Ishikawa (cell line): ENCODE measurements around the gene PRMT7.

Experiments
- CEBPB ChIP-seq: IDR thresholded peaks from 2 replicates; pipeline ENCODE4 v1.6.1; 2012
- CREB1 ChIP-seq: IDR thresholded peaks from 2 replicates; pipeline ENCODE4 v1.6.1; 2012; ENCODE audit warnings: low read depth
- EGR1 ChIP-seq: IDR thresholded peaks from 2 replicates; pipeline ENCODE4 v1.6.1; 2012
- EP300 ChIP-seq: IDR thresholded peaks from 2 replicates; pipeline ENCODE4 v1.6.1; 2012; ENCODE audit warnings: borderline replicate concordance
- FOXM1 ChIP-seq: IDR thresholded peaks from 2 replicates; pipeline ENCODE4 v1.6.1; 2012; ENCODE audit warnings: low read depth, borderline replicate concordance
- NFIC ChIP-seq: IDR thresholded peaks from 2 replicates; pipeline ENCODE4 v1.6.1; 2012
- RAD21 ChIP-seq: IDR thresholded peaks from 2 replicates; pipeline ENCODE4 v1.6.1; 2012; ENCODE audit warnings: low read depth
- TAF1 ChIP-seq: IDR thresholded peaks from 2 replicates; pipeline ENCODE4 v1.6.1; 2012; ENCODE audit warnings: low read depth, mild to moderate bottlenecking
- TCF12 ChIP-seq: IDR thresholded peaks from 2 replicates; pipeline ENCODE4 v1.6.1; 2012; ENCODE audit warnings: low read depth
- TEAD4 ChIP-seq: IDR thresholded peaks from 2 replicates; pipeline ENCODE4 v1.6.1; 2012
- YY1 ChIP-seq: IDR thresholded peaks from 2 replicates; pipeline ENCODE4 v1.6.1; 2012; ENCODE audit warnings: low read depth
- ZBTB7A ChIP-seq: IDR thresholded peaks from 2 replicates; pipeline ENCODE4 v1.6.1; 2012; ENCODE audit warnings: low read depth
- TF ChIP-seq, protein P1 (sequence below): IDR thresholded peaks from 2 replicates; pipeline ENCODE4 v1.6.1; 2012
- TF ChIP-seq, protein P2 (sequence below): IDR thresholded peaks from 2 replicates; pipeline ENCODE4 v1.6.1; 2012; ENCODE audit warnings: low read depth, mild to moderate bottlenecking
- TF ChIP-seq, protein P3 (sequence below): IDR thresholded peaks from 2 replicates; pipeline ENCODE4 v1.6.1; 2012

The PRMT7 gene

DNA sequence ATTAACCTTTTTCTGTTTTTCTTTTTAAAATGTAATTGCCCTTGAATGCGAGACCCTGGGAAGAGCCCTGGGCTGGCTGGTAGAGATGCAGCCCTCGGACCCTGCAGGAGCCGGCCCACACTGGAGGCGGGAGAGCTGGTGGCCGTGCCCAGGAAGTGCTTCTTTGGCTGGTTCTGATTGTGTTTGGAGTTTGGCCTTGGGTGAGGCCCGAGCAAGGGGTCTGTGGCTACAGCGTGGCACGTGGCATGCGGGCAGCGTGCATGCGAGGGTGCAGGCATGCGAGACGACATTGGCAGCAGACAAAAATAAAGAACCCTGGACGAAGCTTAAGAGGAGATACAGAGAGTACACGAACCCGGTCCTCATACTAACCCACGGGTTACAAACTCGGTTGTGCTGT is 49.7 kb downstream of the PRMT7 start:
- TF ChIP-seq NFIC (no peak), EGR1 (no peak), TAF1 (no peak), TEAD4 (no peak), YY1 (no peak), EP300 (no peak), RAD21 (no peak), CREB1 (no peak), ZBTB7A (no peak), CEBPB (no peak), TCF12 (no peak), FOXM1 (no peak)
- TF ChIP-seq, protein P1, sequence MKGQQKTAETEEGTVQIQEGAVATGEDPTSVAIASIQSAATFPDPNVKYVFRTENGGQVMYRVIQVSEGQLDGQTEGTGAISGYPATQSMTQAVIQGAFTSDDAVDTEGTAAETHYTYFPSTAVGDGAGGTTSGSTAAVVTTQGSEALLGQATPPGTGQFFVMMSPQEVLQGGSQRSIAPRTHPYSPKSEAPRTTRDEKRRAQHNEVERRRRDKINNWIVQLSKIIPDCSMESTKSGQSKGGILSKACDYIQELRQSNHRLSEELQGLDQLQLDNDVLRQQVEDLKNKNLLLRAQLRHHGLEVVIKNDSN = no peak
- TF ChIP-seq, protein P2, sequence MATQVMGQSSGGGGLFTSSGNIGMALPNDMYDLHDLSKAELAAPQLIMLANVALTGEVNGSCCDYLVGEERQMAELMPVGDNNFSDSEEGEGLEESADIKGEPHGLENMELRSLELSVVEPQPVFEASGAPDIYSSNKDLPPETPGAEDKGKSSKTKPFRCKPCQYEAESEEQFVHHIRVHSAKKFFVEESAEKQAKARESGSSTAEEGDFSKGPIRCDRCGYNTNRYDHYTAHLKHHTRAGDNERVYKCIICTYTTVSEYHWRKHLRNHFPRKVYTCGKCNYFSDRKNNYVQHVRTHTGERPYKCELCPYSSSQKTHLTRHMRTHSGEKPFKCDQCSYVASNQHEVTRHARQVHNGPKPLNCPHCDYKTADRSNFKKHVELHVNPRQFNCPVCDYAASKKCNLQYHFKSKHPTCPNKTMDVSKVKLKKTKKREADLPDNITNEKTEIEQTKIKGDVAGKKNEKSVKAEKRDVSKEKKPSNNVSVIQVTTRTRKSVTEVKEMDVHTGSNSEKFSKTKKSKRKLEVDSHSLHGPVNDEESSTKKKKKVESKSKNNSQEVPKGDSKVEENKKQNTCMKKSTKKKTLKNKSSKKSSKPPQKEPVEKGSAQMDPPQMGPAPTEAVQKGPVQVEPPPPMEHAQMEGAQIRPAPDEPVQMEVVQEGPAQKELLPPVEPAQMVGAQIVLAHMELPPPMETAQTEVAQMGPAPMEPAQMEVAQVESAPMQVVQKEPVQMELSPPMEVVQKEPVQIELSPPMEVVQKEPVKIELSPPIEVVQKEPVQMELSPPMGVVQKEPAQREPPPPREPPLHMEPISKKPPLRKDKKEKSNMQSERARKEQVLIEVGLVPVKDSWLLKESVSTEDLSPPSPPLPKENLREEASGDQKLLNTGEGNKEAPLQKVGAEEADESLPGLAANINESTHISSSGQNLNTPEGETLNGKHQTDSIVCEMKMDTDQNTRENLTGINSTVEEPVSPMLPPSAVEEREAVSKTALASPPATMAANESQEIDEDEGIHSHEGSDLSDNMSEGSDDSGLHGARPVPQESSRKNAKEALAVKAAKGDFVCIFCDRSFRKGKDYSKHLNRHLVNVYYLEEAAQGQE = no peak
- TF ChIP-seq, protein P3, sequence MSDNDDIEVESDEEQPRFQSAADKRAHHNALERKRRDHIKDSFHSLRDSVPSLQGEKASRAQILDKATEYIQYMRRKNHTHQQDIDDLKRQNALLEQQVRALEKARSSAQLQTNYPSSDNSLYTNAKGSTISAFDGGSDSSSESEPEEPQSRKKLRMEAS = no peak

DNA sequence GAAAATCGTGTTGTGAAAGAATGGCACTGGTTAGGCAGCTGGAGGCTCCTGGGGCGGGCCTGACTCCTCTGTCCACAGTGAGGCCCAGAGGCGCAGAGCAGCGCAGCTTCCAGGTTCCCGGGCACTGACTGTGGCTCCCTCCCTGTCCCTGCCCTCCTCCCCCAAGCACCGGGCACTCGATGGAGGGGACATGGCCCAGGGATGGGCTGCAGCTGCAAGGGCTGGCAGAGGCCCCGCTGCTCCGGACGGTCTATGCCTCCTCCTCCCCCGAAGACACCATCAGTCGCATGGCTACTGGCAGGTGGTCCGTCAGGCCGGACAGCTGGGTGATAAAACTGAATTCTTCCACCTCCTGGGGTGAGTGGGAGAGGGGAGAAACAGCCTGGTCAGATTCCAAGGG is 50.1 kb downstream of the PRMT7 start:
- TF ChIP-seq TEAD4 (no peak), EP300 (no peak), ZBTB7A (no peak), TCF12 (no peak), CREB1 (no peak)
- TF ChIP-seq, protein P3 = no peak
- TF ChIP-seq, protein P2 = no peak

DNA sequence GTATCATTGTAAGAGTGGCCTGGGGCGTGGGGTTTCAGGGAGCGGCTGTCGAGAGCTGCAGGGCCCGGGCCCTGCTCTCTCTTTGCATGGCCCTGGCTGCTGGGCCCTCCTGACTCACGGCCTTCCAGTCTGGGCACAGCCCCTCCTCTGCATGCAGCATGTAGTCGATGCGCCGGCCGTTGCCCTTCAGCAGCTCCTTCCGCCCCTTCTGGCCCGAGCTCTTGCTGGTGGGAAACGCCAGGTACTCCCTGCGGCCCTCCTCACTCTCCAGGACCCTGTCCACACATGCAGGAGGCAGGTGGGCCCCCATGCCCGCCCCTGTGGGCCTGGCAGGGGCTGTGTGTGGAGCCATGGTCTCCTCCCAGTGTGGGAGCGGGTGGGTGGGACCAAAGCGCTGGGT is 50.7 kb downstream of the PRMT7 start:
- TF ChIP-seq YY1 = no peak
- no peak for TF ChIP-seq RAD21
- no peak for TF ChIP-seq CREB1
- TF ChIP-seq, protein P3 = no peak
- TF ChIP-seq, protein P1 = no peak
- no peak for TF ChIP-seq TEAD4
- no peak for TF ChIP-seq ZBTB7A
- no peak for TF ChIP-seq TCF12
- no peak for TF ChIP-seq EP300
- no peak for TF ChIP-seq FOXM1
- TF ChIP-seq TAF1 = no peak
- TF ChIP-seq NFIC = no peak
- no peak for TF ChIP-seq EGR1
- no peak for TF ChIP-seq CEBPB
- TF ChIP-seq, protein P2 = no peak

DNA sequence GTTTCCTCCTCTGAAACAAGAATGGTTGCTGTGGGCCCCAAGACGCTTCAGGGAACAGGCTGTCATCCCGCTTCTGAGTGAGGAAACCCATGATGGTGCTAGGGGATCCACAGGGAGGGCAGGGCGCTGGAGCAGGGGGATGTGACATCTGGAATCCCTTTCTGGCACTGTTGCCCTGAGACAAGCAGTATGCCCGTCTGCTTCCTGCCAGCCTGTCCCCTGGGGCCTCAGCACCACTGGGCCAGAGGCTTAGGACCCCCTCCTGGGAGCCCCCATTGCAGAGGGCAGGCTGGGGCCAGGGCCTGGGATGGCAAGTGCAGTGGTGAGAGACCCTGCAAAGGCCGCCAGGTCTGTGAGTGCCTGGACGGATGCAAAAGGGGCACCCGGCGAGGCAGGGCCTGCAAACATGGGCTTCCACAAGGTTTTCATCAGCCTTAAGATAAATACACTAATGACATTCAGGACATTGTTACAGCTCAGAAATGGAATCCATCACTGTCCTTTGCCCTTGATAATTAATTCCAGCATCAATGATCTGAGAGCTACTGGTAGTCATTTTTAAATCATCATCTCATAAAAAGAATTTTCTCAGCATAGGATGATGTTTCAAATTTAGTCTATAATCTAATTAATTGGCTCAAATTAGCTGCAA is 51.6 kb downstream of the PRMT7 start:
- TF ChIP-seq FOXM1 (no peak), ZBTB7A (no peak), EGR1 (no peak), RAD21 (no peak), TEAD4 (no peak)
